ENCODE measurements around the gene METRNL.

DNA sequence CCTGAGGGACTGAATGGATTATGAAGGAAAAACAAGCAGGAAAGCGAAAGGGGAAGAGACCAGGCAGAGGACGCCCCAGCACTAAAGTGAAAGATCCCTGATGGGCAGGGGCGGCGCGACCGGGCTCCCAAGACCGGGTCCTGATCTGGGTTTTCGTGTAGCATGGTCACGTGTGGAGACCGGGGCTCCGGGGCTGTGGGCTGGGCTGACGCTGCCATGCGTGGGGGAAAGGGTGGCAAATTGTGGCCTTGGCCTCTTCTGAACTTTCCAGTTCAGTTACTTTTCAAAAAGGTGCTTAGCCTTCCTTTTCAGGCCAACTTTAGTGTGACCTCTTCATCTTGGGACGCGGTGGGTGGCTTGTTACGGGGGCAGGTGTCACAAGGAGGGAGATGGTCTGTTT lies 57.5 kb downstream of the METRNL start:
- TF ChIP-seq, protein P1, sequence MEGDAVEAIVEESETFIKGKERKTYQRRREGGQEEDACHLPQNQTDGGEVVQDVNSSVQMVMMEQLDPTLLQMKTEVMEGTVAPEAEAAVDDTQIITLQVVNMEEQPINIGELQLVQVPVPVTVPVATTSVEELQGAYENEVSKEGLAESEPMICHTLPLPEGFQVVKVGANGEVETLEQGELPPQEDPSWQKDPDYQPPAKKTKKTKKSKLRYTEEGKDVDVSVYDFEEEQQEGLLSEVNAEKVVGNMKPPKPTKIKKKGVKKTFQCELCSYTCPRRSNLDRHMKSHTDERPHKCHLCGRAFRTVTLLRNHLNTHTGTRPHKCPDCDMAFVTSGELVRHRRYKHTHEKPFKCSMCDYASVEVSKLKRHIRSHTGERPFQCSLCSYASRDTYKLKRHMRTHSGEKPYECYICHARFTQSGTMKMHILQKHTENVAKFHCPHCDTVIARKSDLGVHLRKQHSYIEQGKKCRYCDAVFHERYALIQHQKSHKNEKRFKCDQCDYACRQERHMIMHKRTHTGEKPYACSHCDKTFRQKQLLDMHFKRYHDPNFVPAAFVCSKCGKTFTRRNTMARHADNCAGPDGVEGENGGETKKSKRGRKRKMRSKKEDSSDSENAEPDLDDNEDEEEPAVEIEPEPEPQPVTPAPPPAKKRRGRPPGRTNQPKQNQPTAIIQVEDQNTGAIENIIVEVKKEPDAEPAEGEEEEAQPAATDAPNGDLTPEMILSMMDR (IDR thresholded peaks at IDR 0.05; ENCODE audit: low read length) = no peak
- no peak for TF ChIP-seq EZH2 (IDR thresholded peaks at IDR 0.05; ENCODE audit: borderline replicate concordance, low read length)

Data from OCI-LY1 (cell line).